Ectodermal cell (in vitro differentiated cells): ENCODE measurements around the gene MTG2.

Source experiments
- H3K27ac ChIP-seq: 2 replicates; pipeline ENCODE4 v1.7.0; 2013; ENCODE audit warnings: mild to moderate bottlenecking, low read depth, low read length; ENCODE audit not compliant: insufficient read depth, poor library complexity, severe bottlenecking
- H3K27me3 ChIP-seq: 2 replicates; pipeline ENCODE4 v1.7.0; 2013; ENCODE audit warnings: mild to moderate bottlenecking, low read length; ENCODE audit not compliant: insufficient read depth, control insufficient read depth, poor library complexity, severe bottlenecking
- H3K36me3 ChIP-seq: one replicate; pipeline ENCODE4 v1.7.0; 2013; ENCODE audit warnings: low read length; ENCODE audit not compliant: control insufficient read depth, insufficient read depth
- H3K4me1 ChIP-seq: one replicate; pipeline ENCODE4 v1.7.0; 2013; ENCODE audit warnings: low read length; ENCODE audit not compliant: control insufficient read depth, insufficient read depth
- H3K4me3 ChIP-seq: 2 replicates; pipeline ENCODE4 v1.7.0; 2013; ENCODE audit warnings: low read depth, low read length, control low read depth; ENCODE audit not compliant: insufficient read depth
- H3K9me3 ChIP-seq: 2 replicates; pipeline ENCODE4 v1.7.0; 2013; ENCODE audit warnings: mild to moderate bottlenecking, low read length, moderate library complexity; ENCODE audit not compliant: control insufficient read depth
- WGBS, 2 experiments: methylation state at CpG; one replicate each; pipeline ENCODE4 v1.1.7; 2013; ENCODE audit warnings: missing lambda C conversion rate in 2 of 2; 5-methylcytosine and 5-hydroxymethylcytosine counted together

The MTG2 gene

GRCh38 chr20:62162765-62163484, 19.9 kb upstream of the MTG2 start:
- H3K36me3 ChIP-seq = peaks cover 47% of the 10 kb centered on the region
- no peaks in the 10 kb centered on the region for H3K27me3 ChIP-seq
- no peaks in the 10 kb centered on the region for H3K9me3 ChIP-seq
- WGBS, 2 experiments = 95 to 96% methylated on average over 38 of the region's 38 CpGs
- H3K27ac ChIP-seq = no peak overlapping the region
- no peaks in the 10 kb centered on the region for H3K4me1 ChIP-seq
- H3K4me3 ChIP-seq = no peak overlapping the region

GRCh38 chr20:62163485-62163865, 19.4 kb upstream of the MTG2 start:
- WGBS, 2 experiments = 95 to 97% methylated on average over 25 of the region's 25 CpGs
- peaks cover 50% of the 10 kb centered on the region for H3K36me3 ChIP-seq

DNA sequence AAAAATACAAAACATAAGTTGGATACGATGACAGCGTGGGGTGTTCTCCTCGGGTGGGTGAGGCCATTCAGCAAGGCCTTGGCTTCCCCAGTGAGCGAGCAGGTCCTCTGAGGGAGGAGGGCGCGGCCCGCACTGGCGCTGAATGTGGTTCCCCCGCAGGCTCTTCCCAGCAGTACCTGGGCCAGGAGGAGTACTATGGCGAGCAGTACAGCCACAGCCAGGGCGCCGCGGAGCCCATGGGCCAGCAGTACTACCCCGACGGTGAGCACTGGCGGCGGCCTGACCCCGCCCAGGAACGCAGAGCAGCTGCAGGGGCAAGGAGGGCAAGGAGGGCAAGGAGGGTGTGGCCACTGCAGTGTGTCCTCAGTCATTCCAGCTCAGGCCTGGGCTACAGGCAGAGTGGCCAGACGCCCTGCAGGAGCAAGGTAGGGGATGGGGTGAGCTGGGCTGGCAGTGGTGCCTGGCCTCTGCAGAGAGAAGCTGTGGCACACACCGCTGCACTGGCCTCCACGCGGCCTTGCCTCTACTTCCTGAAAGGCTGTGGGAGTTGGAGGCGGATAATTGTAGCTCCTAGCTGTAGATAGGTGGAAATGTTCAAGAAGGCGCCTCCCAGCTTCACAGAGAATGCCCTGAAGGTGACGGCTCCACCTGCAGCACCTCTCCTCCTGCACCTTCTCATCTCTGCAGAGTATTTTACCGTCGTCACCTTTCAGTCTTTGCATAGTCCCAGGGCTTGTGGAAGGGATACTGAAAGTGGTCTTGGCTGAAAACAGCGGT, 18.7 kb upstream of the MTG2 start:
- Histone ChIP-seq H3K9me3 (no peaks in the 10 kb centered on the region), H3K4me1 (no peaks in the 10 kb centered on the region), H3K27me3 (no peaks in the 10 kb centered on the region), H3K27ac (no peak overlapping the region), H3K4me3 (no peak overlapping the region), H3K36me3 (peaks cover 50% of the 10 kb centered on the region)
- WGBS, 2 experiments = 96 to 97% methylated on average over 29 of the region's 29 CpGs

More at GRCh38 chr20:62163485-62163865, 19.4 kb upstream of the MTG2 start:
- no peaks in the 10 kb centered on the region for H3K27me3 ChIP-seq
- H3K4me3 ChIP-seq = no peak overlapping the region
- H3K27ac ChIP-seq = no peak overlapping the region
- H3K9me3 ChIP-seq = no peaks in the 10 kb centered on the region
- H3K4me1 ChIP-seq = no peaks in the 10 kb centered on the region

GRCh38 chr20:62164879-62165761, 17.7 kb upstream of the MTG2 start:
- H3K4me1 ChIP-seq = no peaks in the 10 kb centered on the region
- no peaks in the 10 kb centered on the region for H3K9me3 ChIP-seq
- WGBS, 2 experiments = 97 to 98% methylated on average over 41 of the region's 41 CpGs
- no peaks in the 10 kb centered on the region for H3K27me3 ChIP-seq
- H3K27ac ChIP-seq = no peak overlapping the region
- no peak overlapping the region for H3K4me3 ChIP-seq
- H3K36me3 ChIP-seq = peaks cover 50% of the 10 kb centered on the region

DNA sequence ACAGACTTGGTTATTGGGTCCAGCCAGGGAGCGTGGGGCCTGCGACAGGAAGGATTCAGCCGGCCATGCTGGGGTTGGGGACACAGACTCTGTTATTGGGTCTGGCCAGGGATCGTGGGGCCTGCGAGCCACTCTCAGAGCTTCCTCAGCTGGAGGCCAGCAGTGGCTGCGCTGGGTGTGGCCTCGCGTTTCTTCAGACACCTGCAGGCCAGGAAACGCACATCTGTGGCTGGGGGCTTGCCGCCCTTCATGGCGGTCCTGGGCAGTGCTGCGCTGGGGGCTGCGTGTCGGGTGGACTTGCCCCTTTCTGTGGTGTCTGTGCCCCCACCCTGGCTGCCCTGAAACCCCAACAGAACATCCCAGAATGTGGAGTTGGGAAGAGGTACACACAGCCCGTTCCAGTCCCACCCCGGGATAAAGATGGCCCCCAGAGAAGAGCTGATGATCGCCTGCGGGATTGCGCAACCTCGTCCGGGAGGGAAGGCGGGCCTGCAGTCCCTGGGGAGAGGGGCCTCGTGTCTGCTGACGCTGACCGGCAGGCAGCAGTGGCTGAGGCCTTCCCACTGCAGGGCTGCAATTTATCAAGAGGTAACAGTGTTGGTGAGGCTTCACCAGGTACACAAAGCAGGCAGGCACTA, 16.9 kb upstream of the MTG2 start:
- Histone ChIP-seq H3K27ac (no peak overlapping the region), H3K9me3 (no peaks in the 10 kb centered on the region), H3K4me1 (no peaks in the 10 kb centered on the region), H3K36me3 (peaks cover 45% of the 10 kb centered on the region), H3K4me3 (no peak overlapping the region), H3K27me3 (no peaks in the 10 kb centered on the region)
- WGBS, 2 experiments = 95 to 96% methylated on average over 25 of the region's 25 CpGs

GRCh38 chr20:62167474-62167873, 15.4 kb upstream of the MTG2 start:
- no peak overlapping the region for H3K27ac ChIP-seq
- no peaks in the 10 kb centered on the region for H3K4me1 ChIP-seq
- H3K27me3 ChIP-seq = no peaks in the 10 kb centered on the region
- no peak overlapping the region for H3K4me3 ChIP-seq
- 92 to 96% methylated on average over 6 of the region's 6 CpGs for WGBS, 2 experiments
- H3K9me3 ChIP-seq = no peaks in the 10 kb centered on the region
- peaks cover 40% of the 10 kb centered on the region for H3K36me3 ChIP-seq

DNA sequence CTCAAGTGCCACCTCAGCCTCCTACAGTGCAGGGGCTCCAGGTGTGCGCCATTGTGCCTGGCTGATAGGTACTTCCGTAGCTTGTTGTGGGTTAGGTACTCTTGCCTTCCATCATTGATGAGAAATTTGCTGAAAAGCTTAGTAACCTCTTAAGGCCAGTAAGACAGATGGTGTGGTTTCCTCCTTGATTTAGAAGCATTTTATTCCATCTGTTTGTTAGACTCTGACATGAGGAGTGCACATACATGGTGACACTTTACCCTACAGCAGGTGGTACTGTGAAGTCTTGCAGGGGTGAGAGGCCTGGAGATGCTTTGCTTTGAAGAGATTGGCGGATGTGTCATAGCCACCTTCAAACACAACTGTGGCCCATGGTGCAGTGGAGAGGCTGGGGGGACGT, 14.8 kb upstream of the MTG2 start:
- Histone ChIP-seq H3K36me3 (peaks cover 36% of the 10 kb centered on the region), H3K27ac (no peak overlapping the region), H3K27me3 (no peaks in the 10 kb centered on the region), H3K4me1 (no peaks in the 10 kb centered on the region), H3K9me3 (no peaks in the 10 kb centered on the region), H3K4me3 (no peak overlapping the region)
- WGBS, 2 experiments = 91 to 96% methylated on average over 4 of the region's 4 CpGs

DNA sequence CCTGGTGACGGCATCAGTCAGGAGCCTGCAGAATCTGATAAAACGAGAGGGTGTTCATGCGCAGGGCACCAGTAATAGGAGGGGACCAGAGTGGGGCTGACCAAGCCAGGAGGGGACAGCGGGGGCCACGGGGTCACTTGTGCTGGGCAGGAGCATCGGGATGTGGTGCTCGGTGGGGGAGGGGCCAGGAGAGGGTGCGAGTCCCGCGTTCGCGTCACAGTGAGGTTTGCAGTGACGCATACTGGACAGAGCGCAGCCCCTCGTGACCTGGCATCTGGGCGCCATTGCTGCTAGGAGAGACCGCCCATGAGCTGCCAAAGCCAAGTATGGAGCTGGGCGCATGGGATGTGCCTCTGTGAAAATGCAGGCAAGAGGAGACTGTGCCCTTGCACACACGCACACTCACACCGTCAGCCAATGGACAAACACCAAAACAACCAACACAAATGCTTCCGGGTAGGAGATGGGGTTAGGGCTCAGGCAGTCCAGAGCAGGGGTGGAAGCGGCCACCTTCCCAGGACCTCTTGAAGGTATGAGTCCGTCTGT, 13.9 kb upstream of the MTG2 start:
- H3K4me3 ChIP-seq = no peak overlapping the region
- H3K27ac ChIP-seq = no peak overlapping the region
- H3K9me3 ChIP-seq = no peaks in the 10 kb centered on the region
- H3K4me1 ChIP-seq = no peaks in the 10 kb centered on the region
- WGBS, 2 experiments = 96 to 97% methylated on average over 23 of the region's 23 CpGs
- H3K36me3 ChIP-seq = peaks cover 29% of the 10 kb centered on the region
- no peaks in the 10 kb centered on the region for H3K27me3 ChIP-seq

- Histone ChIP-seq H3K4me1 (no peaks in the 10 kb centered on the region), H3K36me3 (peaks cover 26% of the 10 kb centered on the region), H3K27me3 (no peaks in the 10 kb centered on the region), H3K27ac (no peak overlapping the region), H3K4me3 (no peak overlapping the region), H3K9me3 (no peaks in the 10 kb centered on the region)
- WGBS, 2 experiments = 93 to 94% methylated on average over 9 of the region's 9 CpGs
These were observed 12.3 kb upstream of the MTG2 start for GRCh38 chr20:62170536-62170935.
